GM19455 (cell line): Measurements from ENCODE around the gene PODXL2.

Source experiments
- ATAC-seq: cut with Tn5 transposase; IDR thresholded peaks from one replicate; pipeline ENCODE4 v1.9.1; 2021; ENCODE audit not compliant: unreplicated experiment

The PODXL2 gene

DNA sequence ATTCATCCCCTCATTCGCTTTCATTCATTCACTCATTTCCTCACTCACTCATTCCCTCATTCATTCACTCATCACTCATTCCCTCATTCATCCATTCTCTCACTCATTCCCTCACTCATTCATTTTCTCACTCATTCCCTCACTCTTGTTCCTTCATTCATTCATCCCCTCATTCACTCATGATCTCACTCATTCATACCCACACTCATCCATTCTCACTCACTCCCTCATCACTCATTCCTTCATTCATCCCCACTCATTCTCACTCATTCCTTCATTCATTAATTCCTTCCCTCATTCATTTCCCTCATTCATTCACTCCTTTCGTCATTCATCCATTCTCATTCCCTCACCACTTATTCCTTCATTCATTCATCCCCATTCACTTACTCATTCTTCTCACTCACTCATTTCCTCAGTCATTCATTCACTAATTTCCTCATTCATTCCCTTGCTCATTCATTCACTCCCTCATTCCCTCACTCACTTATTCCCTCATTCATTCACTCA is 58.3 kb downstream of the PODXL2 start:
- no peak for ATAC-seq

DNA sequence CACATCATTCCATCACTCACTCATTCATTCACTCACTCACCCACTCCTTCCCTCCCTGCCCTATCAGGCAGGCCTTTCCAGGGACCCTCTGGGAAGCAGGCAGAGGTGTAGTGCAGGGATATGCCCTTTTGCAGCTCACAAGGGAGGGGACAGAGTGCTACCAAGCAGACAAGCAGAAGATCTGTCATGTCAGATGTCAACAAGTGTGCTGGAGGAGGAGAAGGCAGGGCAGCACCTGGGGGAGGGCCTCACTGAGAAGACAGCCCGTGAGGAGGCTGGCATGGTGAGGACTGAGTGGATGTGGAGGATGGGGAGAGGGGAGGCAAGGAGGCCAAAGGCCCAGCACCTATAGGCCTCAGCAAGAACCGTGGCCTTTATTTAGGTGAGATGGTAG is 59.0 kb downstream of the PODXL2 start:
- no peak for ATAC-seq

DNA sequence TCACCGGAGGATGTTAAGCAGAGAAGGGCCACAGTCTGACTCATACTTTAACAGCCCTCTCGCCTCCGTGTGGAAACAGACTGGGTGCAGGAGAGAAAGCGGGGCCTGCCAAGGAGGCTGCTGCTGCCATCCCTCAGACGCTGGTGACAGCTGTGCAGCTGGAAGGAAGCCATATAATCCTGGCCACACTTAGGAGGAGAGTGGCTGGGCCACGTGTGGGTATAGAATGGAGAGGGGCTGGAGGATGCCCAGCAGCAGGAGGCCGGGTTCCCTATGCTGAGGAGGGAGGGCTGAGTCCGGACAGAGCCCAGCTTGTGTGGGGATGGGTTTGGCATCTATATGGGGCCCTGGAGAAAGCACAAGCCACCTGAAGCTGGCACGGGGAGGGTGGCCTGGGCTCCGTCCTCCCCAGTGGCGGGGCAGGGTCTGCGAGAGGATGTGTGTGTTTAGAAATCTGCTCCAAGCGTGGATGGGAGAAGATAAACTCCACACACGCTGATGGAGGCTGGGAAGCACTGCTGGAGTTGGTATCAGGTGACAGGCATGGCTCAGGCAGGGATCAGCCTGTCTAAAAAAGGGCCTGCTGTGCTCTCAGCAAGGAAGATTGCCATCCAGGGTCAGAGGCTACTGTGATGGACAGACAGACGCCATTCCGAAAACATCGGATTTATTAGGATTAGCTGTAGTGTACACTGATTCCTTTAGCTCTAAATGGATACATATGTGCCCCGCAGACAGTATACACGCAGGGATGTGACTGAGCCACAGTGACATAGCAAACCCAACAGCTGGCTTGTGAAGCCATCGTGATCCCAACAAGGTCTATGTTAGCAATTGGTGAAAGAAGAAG is 59.7 kb downstream of the PODXL2 start:
- ATAC-seq: no peak

DNA sequence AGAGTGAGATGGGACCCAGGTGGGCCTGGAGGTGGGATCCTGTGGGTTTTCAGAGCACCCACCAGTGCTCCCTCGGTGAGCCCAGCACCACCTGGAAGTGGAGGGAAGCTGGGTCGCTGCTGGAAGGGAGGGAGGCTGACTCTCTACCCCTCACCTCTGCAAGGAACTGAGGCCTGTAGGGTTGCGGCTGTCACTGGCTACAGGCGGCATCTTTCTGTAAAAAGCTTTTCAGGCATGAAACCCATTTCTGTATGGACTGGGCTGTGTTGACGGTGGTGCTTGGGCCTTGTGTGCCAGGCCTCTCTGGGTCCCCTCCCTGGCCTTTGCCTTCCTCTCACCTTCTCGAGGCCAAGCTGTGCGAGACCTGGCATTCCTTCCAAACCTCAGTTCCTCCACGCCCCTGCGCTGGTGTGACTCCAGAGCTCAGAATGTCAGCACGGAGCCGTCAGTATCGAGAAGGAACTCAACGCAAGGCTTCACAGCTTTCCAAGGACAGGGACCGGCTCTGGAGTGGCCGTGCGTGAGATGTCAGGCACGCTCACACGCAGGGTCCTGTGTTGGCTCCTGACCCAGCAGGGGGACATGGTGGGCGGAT is 60.4 kb downstream of the PODXL2 start:
- ATAC-seq: no peak

DNA sequence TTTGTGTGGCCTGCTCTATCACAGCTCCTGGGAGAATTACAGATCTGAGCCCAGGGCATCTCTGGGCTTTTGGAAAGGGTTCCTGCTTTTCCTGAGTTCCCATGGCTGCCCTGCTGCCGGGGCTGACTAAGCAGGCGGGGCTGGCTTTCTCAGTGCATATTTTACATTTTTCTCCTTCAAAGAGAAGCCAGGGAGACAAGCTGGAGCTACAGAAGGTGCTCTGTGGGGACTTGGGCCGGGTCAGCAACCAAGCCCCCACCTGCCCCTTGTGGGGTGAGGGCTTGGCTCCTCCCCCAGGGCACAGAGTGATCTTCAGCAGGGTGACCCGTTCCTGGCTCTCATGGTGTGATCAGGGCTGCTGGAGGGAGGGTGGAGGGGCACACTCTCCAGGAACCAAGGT is 61.1 kb downstream of the PODXL2 start:
- ATAC-seq: no peak

DNA sequence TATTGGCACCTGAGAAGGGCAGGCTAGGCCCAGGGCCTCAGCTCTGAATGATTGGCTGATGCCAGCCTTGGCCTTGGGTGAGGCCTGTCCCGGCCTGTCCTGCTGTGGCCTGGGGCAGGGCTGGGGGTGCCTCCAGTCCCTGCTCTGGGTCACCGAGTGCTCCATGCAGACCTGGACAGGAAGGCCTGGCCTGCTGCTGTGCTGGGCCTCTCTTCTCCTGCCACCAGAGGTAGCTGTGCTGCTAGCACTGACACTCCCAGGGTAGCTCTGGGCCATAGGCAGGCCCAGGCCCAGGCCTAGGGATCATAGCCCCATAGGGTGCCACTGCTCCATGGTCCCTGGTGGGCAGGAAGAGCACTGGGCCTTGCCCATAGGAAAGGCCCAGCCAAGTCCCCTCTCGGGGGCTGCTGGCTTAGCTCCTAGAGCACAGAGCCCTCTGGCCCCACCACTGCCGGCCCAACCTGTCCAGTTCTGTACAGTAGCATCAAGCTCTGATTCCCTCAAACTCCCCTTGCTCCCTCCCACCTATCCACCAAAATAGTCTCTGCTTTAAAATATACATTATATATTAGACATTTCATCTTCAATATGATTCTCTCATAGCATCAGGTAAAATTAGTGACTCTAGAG is 62.0 kb downstream of the PODXL2 start:
- no peak for ATAC-seq

DNA sequence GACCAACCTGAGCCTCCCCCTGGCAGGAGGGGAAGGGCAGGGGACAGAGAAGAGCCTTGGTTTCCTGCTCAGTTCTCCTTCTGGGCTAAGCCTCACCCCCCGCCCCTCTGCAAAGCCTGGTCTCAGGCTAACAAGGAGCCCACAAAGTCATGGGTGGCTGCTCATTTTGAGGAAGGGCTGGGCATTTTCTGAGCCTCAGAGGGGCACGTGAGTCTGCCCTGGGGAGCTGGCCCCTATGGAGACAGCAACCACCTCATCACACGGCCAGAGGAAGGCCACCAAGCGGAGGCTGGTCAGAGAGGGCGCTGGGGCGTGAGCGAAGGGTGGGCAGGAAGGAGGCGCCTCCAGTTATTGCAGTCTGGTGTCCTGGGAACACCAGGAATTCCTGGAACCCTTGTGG is 62.5 kb downstream of the PODXL2 start:
- ATAC-seq: no peak

DNA sequence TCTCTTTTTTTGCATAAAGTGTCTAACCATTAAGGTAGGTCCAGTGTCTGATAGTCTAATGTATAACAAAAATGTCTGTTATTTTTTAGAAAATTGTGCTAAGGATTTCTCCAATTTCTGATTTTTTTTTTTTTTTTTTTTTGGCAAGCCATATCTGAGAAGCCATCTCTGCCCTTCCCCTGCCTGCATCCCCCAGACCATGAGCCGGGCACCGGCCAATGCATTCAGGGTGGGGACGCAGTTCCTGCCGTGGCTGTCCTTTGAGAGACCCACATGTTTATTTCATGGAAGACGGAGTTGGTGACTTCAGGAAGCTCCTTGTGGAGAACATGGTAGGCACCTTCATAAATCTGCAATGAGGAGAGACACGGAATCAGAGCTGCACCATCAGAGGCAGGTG is 63.0 kb downstream of the PODXL2 start:
- no peak for ATAC-seq

DNA sequence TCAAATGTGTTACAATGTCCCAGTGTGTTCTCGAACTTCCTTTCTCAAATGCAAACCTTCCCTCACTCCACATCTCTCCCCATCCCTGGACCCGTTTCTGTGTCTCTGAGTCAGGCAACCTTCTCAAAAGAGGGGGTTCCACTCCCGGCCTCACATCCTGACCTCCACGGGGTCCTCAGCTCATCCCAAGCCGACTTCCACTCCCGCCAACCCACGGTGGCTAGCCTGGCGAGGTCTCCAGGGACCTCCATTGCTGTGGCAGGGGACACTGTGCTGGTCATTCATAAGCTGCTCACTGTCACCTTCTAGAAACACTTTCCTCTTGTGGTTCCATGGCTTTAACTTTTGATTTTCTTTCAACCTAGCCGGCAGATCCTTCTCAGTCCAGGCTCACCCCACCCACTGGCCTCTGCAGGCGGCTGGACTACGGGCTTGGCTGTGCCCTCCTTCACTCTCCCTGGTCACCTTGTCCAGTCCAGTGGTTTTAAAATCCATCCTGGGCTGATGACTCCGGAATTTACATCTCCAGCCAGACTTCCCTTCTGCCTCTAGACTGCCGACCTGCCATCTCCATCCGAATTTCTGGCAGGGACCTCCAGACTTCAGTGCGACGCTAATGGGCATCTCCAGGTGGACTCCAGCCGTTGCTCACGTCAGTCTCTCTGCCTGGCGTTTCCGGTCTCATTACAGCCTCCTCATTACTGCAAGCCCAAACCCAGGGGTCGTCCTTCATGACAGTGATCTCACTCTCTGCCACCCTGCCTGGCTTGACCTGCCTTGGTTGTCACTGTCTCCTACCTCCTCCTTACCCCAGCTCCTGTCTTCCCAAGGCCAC is 63.7 kb downstream of the PODXL2 start:
- ATAC-seq: no peak

DNA sequence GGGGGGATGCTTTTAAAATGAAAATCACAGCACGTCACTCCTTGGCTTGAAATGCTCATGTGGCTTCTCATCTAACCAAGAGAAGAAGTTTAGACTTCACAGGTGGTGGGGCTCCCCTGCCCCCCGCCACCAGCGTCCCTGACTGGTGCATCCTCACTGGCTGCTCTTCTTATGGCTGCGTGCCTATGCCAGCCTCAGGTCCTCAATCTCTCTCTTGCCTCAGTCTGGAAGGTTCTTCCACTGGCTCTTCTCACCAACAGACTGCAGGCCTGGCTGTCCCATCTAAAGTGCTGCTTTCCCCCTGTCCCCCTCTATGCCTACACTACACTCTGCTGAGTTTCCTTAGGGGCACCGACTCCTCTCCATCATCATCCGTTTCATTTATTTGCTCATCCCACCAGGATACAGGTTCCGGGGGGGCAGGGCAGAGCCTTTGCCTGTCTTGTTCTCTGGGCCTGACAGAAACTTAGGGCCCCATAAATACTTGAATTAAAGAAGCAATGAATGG is 64.4 kb downstream of the PODXL2 start:
- no peak for ATAC-seq

DNA sequence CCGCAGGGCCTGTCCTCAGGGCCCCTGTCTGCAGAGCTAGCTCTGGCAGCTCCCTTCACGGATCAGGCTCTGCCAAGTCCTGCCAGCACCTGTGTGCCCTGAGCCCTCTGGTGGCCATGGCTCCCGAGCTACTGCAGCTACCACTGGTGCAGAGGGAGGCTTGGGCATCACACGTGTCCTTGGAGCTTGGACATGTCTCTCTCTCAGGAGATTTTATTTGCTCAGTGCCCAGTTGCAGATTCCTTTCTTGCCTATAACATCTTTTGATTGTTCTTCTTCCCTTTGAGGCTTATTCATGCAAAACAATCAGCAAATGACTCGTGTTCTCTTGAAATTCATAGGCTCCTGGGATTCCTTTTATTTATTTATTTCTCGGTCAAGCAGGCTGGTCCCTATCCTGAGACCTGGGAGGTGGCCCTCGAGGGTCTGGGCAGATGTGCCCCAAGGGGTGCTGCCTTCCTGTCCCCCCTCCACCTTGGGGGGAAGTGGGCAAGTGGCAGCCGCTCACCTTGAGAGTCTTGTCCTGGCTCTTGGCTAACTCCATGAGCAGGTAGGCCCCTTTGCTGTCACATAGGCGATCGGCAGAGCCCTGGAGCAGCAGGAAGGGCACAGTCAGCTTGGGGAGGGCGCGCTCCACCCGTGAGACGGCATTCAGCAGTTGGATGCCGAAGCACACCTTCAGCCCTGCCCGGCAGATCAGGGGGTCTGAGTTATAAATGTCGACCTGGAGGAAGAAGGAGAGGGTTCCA is 65.7 kb downstream of the PODXL2 start:
- ATAC-seq: no peak

DNA sequence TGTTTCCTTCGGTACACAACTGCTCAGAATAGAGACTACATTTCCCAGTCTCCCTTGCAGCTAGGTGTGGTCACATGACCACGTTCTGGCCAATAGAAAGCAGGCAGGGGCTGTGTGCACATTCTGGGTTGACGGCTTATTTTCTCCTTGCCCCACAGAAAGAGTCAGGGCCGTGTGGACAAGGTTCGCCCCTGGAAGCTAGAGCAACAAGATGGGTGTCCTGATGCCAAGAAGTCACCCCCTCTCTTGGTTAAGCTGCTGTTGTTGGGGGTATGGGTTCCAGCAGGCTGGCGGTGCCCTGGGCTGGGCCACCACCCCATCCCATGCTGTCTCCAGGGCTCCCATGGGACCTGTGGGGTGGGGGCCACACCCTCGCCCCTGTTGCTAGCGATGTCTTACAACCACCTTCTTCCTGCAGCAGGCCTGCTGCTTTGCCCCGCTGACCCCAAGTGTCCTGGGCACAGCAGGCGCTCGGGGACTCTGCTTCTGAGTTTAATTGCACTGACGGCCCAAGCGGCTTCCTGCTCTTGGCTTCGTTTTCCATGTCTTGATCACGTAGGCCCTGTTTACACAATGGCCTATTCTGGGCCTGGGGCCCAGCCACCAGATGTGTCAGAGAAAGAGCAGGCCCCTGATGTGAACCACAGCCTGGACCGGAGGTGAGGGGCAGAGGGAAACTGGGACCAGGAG is 68.7 kb downstream of the PODXL2 start:
- ATAC-seq: no peak

DNA sequence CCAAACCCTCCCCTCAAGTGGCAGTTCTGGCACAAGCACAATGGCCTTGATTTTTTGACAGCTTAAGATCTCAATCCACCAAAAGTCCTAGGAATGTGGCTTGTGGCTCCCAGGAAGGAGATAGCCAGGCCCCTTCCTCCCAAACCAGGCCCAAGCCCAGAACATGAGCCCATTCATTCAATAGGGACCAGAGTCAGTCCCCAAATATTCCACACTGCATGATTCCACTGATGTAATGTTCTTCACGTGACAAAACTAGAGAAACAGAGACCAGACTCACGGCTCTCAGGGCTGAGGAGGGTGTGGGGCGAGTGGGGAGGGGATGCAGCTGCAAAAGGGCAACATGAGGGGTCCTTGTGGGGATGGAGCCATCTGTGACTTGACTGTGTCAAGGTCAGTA is 69.3 kb downstream of the PODXL2 start:
- no peak for ATAC-seq

DNA sequence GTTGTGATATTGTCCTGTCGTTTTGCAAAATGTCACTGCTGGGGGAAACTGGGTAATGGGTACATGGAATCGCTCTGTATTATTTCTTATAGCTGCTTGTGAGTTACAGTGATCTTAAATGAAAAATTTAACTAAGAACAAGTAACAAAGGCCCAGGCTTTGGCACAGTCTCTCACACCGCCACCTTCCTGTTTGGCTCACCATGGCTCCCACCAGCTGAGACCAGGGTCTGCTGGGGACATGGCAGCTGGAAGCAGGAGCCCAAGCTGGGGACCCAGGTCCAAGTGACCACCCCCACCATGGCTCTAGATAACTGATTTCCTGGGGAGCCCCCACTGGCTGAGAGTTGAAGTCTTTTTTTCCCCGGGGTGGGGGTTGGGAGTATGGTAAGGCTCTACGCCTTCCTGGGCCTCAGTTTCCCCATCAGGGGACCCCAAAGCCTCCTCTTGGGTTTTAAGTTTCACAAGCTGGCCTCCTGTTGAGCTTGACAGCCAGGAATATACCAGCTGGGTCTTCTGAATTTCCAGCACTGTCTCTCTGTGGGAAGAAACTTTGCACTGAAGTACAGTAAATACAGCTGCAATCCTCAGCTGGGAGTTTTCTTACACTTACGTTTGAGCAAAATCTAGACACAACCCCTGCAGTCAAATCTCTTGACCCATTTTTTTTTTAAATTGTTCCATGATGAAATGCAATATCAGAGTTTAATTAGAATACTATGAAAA is 69.9 kb downstream of the PODXL2 start:
- no peak for ATAC-seq

DNA sequence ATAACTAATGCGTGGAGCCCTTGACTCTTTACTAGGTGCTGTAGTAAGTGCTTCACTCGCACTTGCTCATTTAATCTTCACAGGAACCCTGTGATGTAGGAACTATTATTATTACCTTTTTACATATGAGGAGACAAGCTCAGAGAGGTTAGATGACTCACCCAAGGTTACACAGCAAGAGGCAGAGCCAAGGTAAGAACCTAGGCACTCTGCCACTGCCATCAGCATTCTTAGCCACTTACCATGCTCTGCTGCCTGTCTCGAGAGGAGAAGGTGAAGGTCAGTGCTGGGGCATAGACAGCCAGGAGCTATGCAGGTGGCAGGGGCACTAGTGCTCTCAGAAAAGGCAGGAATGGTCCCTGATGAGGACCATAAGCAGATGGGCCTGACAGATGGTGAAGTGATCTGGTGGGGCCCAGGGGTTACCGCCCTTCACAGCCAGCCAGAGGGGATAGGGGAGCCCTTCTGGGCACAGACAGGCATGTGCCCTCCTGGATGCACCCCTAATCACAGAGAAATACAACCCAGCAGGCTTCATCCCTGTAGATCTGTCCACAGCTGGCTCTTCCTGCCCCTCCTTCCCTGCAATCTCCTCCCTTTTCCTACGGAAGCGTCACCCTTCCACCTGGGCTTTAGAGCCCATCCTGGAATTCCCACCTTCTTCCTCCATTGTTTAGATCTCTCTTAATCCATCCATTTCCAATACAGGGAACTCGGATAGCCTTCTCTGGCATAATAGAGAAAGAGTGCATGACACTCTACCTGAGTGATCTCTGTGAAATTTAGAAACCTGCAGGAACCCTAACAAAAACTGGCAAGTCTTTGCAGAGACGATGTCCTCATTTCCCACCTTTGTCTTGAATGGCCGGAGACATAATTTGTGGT is 70.7 kb downstream of the PODXL2 start:
- ATAC-seq: no peak

DNA sequence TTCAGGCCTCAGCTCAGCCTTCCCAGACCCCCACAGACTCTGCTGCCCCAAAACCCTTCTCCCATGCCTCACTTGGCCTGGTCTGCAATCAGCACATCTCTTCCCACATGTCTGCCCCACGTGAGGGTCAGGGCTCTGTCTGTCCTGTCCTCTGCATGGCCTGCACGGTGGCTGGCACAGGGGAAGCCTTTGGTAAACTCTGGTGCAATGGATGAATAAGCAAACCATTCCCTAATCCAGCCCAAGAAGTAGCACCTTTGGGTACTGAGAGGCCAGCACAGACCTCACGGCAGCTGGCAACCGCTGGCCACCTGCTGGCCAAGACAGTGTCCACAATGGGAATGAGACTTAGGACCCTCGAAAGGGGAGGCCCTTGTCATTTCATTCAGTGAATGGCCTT is 71.4 kb downstream of the PODXL2 start:
- no peak for ATAC-seq

DNA sequence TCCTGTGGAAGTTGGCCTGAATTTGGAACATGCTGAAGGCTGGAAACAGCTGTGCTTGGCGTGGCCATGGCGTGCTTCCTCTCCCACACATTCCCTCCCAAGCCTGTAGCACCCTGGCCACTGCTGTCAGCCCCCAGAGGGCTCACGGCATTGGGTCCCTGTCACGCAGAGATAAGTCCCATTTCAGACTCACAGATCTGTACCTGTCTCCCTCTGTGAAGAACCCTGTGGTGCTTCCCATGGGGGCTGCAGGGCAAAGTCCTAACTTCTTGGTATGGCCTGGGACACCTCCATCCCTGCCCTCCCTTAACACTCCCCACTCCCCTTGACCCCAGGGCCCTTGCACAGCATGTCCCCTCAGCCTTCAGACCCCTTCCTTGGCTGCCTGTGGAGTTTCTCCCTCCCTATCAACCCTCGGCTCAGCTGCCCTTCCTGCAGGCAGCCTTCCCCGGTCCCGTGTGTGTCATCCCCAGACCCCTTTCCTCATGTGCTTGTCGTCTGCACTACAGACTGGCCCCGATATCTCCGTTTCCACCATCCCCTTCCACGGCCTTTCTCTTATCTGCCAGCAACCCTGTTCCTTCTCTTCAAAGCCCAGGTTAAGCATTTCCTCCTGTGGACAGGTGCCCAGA is 72.4 kb downstream of the PODXL2 start:
- no peak for ATAC-seq

DNA sequence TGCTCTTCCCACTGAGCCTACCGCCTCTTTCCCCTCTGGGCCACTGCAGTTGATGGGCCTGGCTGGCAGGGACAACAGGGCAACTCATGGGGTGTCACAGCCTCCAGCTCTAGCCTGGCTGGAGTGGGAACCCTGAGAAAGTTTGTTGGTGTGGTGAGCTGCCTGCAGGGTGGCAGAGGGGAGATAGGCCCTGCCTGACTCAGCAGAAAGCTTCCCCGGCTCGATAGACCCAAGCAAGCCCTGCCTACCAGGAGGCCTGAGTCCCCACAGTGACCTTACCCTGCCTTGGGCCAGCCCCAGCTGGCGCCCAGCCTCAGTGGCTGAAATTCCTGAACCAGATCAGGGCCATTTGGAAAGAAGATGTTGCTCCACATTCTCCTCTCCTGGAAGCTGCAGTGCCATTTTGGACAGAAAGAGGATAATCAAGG is 73.2 kb downstream of the PODXL2 start:
- ATAC-seq: no peak
